KMS-11 (cell line): ENCODE results near the gene ARHGAP1.

ENCODE experiments used
- H2AFZ ChIP-seq: fragments of 200-600 bp; sonication (generic); 2 replicates; pipeline ENCODE4 v1.6.1; 2016; ENCODE audit warnings: antibody characterized with exemption, mixed run types, low read depth
- H3K27ac ChIP-seq: fragments of 200-600 bp; sonication (generic); 2 replicates; pipeline ENCODE4 v1.6.1; 2016; ENCODE audit warnings: mild to moderate bottlenecking, mixed run types
- H3K27me3 ChIP-seq: fragments of 200-600 bp; sonication (generic); 2 replicates; pipeline ENCODE4 v1.6.1; 2017; ENCODE audit warnings: mild to moderate bottlenecking, low read depth, mixed run types, moderate library complexity; ENCODE audit not compliant: insufficient read depth
- H3K36me3 ChIP-seq: fragments of 200-600 bp; sonication (generic); 2 replicates; pipeline ENCODE4 v1.6.1; 2017; ENCODE audit warnings: mild to moderate bottlenecking, mixed run types; ENCODE audit not compliant: insufficient read depth
- H3K4me1 ChIP-seq: fragments of 200-600 bp; sonication (generic); 2 replicates; pipeline ENCODE4 v1.6.1; 2016; ENCODE audit warnings: mild to moderate bottlenecking, low read depth, mixed run types; ENCODE audit not compliant: poor library complexity, severe bottlenecking
- H3K4me2 ChIP-seq: fragments of 200-600 bp; sonication (generic); 2 replicates; pipeline ENCODE4 v1.7.0; 2016; ENCODE audit warnings: mild to moderate bottlenecking, mixed run types
- H3K4me3 ChIP-seq: fragments of 200-600 bp; sonication (generic); IDR thresholded peaks from 2 replicates; pipeline ENCODE4 v1.6.1; 2017; ENCODE audit warnings: low read depth, low read length, mixed read lengths; ENCODE audit not compliant: insufficient read depth
- H3K79me2 ChIP-seq: fragments of 200-600 bp; sonication (generic); 2 replicates; pipeline ENCODE4 v1.6.1; 2016; ENCODE audit warnings: low read depth, mixed run types; ENCODE audit not compliant: insufficient read depth
- H3K9ac ChIP-seq: fragments of 200-600 bp; sonication (generic); 2 replicates; pipeline ENCODE4 v1.6.1; 2016; ENCODE audit warnings: mild to moderate bottlenecking, mixed run types
- H4K20me1 ChIP-seq: fragments of 200-600 bp; sonication (generic); 2 replicates; pipeline ENCODE4 v1.6.1; 2016; ENCODE audit warnings: mild to moderate bottlenecking, mixed run types; ENCODE audit not compliant: insufficient read depth
- CTCF ChIP-seq: fragments of 200-600 bp; sonication (generic); conservative IDR thresholded peaks from 2 replicates; pipeline ENCODE4 v1.6.1; 2017; ENCODE audit warnings: low read depth, mild to moderate bottlenecking, antibody characterized with exemption, low read length, moderate library complexity, mixed read lengths

The ARHGAP1 gene

GRCh38 chr11:46697303-46697702 lies 3.1 kb downstream of the ARHGAP1 start:
- no peak for TF ChIP-seq CTCF
- no peak overlapping the region for H3K27ac ChIP-seq
- H3K36me3 ChIP-seq: no peaks in the 10 kb centered on the region
- peaks cover 38% of the 10 kb centered on the region for H3K79me2 ChIP-seq
- no peaks in the 10 kb centered on the region for H3K27me3 ChIP-seq
- no peaks in the 10 kb centered on the region for H4K20me1 ChIP-seq
- H3K9ac ChIP-seq: no peak overlapping the region
- peaks cover 26% of the 10 kb centered on the region for H3K4me1 ChIP-seq
- no peak overlapping the region for H2AFZ ChIP-seq
- no peak overlapping the region for H3K4me3 ChIP-seq
- no peak overlapping the region for H3K4me2 ChIP-seq

DNA sequence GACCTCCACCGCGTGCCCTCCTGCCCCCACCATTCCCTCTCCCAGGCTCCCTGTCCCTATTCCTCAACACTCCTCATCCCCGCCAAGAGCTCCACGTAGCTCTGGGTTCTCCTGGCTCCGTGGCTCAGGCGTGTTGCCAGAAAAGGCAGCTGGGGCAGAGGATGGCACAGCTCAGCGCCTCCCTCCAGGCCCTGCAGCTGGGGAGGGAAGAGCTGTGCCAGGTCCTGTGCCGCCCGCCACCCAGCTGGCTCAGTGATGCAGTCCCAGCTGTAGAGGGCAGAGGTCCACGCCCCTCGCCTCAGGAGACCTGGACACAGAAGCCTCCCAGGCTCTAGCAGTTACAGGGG lies 4.2 kb downstream of the ARHGAP1 start:
- Histone ChIP-seq H3K4me3 (no peak overlapping the region), H2AFZ (no peak overlapping the region), H3K36me3 (no peaks in the 10 kb centered on the region), H4K20me1 (no peaks in the 10 kb centered on the region), H3K4me2 (no peak overlapping the region), H3K27me3 (no peaks in the 10 kb centered on the region), H3K9ac (no peak overlapping the region), H3K4me1 (peaks cover 18% of the 10 kb centered on the region), H3K79me2 (peaks cover 27% of the 10 kb centered on the region), H3K27ac (no peak overlapping the region)
- no peak for TF ChIP-seq CTCF

- no peak overlapping the region for H2AFZ ChIP-seq
- no peaks in the 10 kb centered on the region for H3K36me3 ChIP-seq
- no peak overlapping the region for H3K4me3 ChIP-seq
- TF ChIP-seq CTCF: no peak
- peaks cover 23% of the 10 kb centered on the region; the same call in 1 of the 2 replicates for H3K79me2 ChIP-seq
- no peaks in the 10 kb centered on the region for H4K20me1 ChIP-seq
- no peak overlapping the region for H3K4me2 ChIP-seq
- peaks cover 18% of the 10 kb centered on the region for H3K4me1 ChIP-seq
- H3K27me3 ChIP-seq: no peaks in the 10 kb centered on the region
- H3K9ac ChIP-seq: no peak overlapping the region
- no peak overlapping the region for H3K27ac ChIP-seq
Measured at GRCh38 chr11:46695345-46696211, 4.8 kb downstream of the ARHGAP1 start.

GRCh38 chr11:46694607-46695006 lies 5.8 kb downstream of the ARHGAP1 start:
- no peaks in the 10 kb centered on the region for H3K36me3 ChIP-seq
- H3K27ac ChIP-seq: no peak overlapping the region
- H3K79me2 ChIP-seq: peaks cover 17% of the 10 kb centered on the region; the same call in 1 of the 2 replicates
- no peaks in the 10 kb centered on the region for H4K20me1 ChIP-seq
- H3K4me1 ChIP-seq: peaks cover 17% of the 10 kb centered on the region
- no peak overlapping the region for H2AFZ ChIP-seq
- H3K9ac ChIP-seq: no peak overlapping the region
- no peaks in the 10 kb centered on the region for H3K27me3 ChIP-seq
- H3K4me3 ChIP-seq: no peak overlapping the region
- H3K4me2 ChIP-seq: no peak overlapping the region
- TF ChIP-seq CTCF: no peak
